Measurements from ENCODE around the gene PEF1.

PEF1 gene

DNA sequence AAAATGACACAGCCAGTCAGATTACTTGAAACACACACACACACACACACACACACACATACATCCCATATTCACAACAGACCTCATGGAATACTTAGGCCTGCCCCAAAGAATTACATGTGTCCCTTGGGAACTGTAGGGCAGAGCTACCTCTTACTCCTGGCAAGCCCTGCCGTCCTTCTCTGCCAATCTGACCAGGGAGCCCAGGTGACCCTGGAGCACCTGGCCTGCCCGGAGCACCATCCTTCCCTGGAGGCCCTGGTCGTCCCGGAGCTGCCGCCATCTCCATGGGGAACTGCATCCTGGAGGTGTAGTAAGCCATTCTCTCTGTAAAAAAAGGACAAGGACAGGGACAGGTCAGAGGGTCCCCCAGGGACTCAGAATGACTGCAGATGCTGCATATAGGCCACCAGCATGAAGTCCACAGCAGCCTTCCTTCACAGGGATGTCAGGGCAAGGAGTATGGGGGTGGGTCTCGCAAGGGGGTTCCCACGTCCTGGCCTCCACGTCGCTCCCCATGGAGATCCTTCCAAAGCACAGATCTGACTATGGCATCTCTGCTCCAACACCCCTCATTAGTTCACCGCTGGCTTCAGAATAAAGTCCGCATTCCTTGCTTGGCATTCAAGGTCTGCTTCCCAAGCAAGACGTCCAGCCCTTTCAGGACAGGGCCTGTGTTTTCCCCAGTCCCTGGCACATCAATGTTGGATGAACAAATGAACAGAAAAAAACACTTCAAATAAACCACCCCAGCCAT, 9.2 kb upstream of the PEF1 start:
- no peaks in the 10 kb centered on the region for H3K27me3 ChIP-seq (ENCODE audit: control insufficient read depth, insufficient read depth, low read length)
- no peaks in the 10 kb centered on the region for H3K4me1 ChIP-seq (ENCODE audit: control insufficient read depth, insufficient read depth, low read length)
- H3K36me3 ChIP-seq (ENCODE audit: control insufficient read depth, insufficient read depth, low read length) = no peaks in the 10 kb centered on the region
- no peak overlapping the region for H3K9ac ChIP-seq (ENCODE audit: low read depth, low read length)
- H3K4me3 ChIP-seq (ENCODE audit: low read depth, low read length) = no peak overlapping the region
- no peaks in the 10 kb centered on the region for H3K9me3 ChIP-seq (ENCODE audit: control insufficient read depth, insufficient read depth, low read length)
- no peak overlapping the region for H3K27ac ChIP-seq (ENCODE audit: low read depth, low read length)

DNA sequence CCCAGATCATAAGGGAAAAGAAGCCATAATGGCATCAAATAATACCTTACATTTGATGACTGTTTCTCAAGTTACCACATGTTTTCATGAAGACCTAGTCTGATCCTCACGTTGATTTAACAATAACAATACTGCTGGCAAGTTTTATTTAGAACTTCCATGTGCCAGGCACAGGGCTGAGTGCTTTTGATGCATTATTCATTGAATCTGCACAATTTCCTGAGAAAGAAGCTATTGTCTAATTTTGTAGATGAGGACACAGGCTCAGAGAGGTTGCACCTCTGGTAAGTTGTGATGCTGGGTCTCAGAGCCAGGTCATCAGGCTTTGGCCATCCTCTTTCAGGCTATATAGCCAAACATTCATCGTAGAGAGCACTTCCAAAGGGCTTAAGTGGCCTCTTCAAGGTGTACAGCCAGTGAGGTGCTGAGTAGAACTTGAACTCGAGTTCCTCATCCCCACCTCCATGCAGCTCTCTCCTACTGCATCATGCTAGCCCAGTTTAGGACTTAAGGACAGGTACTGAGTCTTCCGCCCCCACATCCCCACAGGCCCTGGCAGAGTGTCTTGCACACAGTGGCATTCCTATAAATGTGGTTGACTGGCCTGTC, 8.3 kb upstream of the PEF1 start:
- Histone ChIP-seq H3K4me3 (ENCODE audit: low read depth, low read length) (no peak overlapping the region), H3K27ac (ENCODE audit: low read depth, low read length) (no peak overlapping the region), H3K9ac (ENCODE audit: low read depth, low read length) (no peak overlapping the region), H3K27me3 (ENCODE audit: control insufficient read depth, insufficient read depth, low read length) (no peaks in the 10 kb centered on the region), H3K4me1 (ENCODE audit: control insufficient read depth, insufficient read depth, low read length) (no peaks in the 10 kb centered on the region), H3K9me3 (ENCODE audit: control insufficient read depth, insufficient read depth, low read length) (no peaks in the 10 kb centered on the region), H3K36me3 (ENCODE audit: control insufficient read depth, insufficient read depth, low read length) (no peaks in the 10 kb centered on the region)

DNA sequence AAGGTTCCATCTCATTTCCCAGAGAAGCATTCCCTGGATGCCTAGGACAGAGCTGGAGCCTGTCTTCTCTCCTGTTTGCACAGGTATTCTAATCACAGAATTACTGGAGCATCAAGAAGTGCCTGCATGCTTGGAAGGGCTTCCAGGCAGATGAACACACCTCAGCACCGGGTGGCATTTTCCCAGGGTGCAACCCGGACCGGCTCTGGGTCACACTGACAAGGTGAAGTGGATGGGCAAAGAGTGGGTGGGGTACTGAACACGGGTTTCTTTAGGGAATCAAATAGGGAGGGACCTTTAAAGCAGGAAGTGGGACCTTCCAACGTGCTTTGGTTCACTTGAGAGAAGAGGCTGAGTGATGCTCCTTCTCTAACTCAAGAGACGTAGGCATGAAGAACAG, 7.1 kb upstream of the PEF1 start:
- H3K9me3 ChIP-seq (ENCODE audit: control insufficient read depth, insufficient read depth, low read length) = no peaks in the 10 kb centered on the region
- H3K9ac ChIP-seq (ENCODE audit: low read depth, low read length) = no peak overlapping the region
- H3K4me3 ChIP-seq (ENCODE audit: low read depth, low read length) = no peak overlapping the region
- H3K27ac ChIP-seq (ENCODE audit: low read depth, low read length) = no peak overlapping the region
- H3K36me3 ChIP-seq (ENCODE audit: control insufficient read depth, insufficient read depth, low read length) = no peaks in the 10 kb centered on the region
- no peaks in the 10 kb centered on the region for H3K27me3 ChIP-seq (ENCODE audit: control insufficient read depth, insufficient read depth, low read length)
- H3K4me1 ChIP-seq (ENCODE audit: control insufficient read depth, insufficient read depth, low read length) = no peaks in the 10 kb centered on the region

GRCh38 chr1:31651089-31651420, 6.4 kb upstream of the PEF1 start:
- Histone ChIP-seq H3K9me3 (ENCODE audit: control insufficient read depth, insufficient read depth, low read length) (no peaks in the 10 kb centered on the region), H3K27me3 (ENCODE audit: control insufficient read depth, insufficient read depth, low read length) (no peaks in the 10 kb centered on the region), H3K9ac (ENCODE audit: low read depth, low read length) (no peak overlapping the region), H3K4me1 (ENCODE audit: control insufficient read depth, insufficient read depth, low read length) (no peaks in the 10 kb centered on the region), H3K36me3 (ENCODE audit: control insufficient read depth, insufficient read depth, low read length) (no peaks in the 10 kb centered on the region), H3K4me3 (ENCODE audit: low read depth, low read length) (no peak overlapping the region), H3K27ac (ENCODE audit: low read depth, low read length) (no peak overlapping the region)

GRCh38 chr1:31650161-31651088, 5.7 kb upstream of the PEF1 start:
- Histone ChIP-seq H3K4me3 (ENCODE audit: low read depth, low read length) (no peak overlapping the region), H3K4me1 (ENCODE audit: control insufficient read depth, insufficient read depth, low read length) (no peaks in the 10 kb centered on the region), H3K27ac (ENCODE audit: low read depth, low read length) (no peak overlapping the region), H3K9ac (ENCODE audit: low read depth, low read length) (no peak overlapping the region), H3K27me3 (ENCODE audit: control insufficient read depth, insufficient read depth, low read length) (no peaks in the 10 kb centered on the region), H3K9me3 (ENCODE audit: control insufficient read depth, insufficient read depth, low read length) (no peaks in the 10 kb centered on the region), H3K36me3 (ENCODE audit: control insufficient read depth, insufficient read depth, low read length) (no peaks in the 10 kb centered on the region)

DNA sequence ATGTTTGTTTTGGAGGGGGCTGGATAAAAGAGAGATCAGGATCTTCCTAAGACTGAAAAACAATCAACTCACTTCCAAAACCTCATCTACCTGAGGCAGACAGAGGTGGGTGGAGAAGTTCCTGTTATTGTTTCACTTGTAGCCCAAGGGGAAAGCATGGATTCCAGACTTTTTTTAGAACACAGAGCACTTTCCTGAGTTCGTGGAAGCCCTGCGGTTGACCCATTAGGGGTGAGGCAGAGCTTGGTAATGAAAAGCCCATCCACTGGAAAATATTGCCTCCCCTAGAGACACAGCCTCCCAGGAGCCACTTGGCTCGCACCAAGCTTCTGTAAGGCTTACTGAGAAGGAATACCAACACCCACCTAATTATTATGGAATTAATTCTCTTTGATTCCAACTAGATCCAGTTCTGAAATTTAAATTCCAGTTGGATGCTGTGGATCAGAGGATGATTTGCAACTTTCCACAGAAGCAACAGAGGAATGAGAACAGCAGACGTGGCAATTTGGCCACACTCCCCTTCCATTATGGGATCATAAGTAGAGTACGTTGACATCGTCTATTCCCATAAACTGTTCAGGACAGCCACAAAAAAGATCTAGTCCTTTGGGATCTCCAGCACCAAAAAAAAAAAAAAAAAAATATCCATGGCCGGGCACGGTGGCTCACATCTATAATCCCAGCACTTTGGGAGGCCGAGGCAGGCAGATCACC, 4.1 kb upstream of the PEF1 start:
- 0 out of 2 replicates have a peak, but pooled peaks cover under 1% of the 10 kb centered on the region for H3K4me1 ChIP-seq (ENCODE audit: control insufficient read depth, insufficient read depth, low read length)
- H3K27ac ChIP-seq (ENCODE audit: low read depth, low read length) = no peak overlapping the region
- no peak overlapping the region for H3K9ac ChIP-seq (ENCODE audit: low read depth, low read length)

DNA sequence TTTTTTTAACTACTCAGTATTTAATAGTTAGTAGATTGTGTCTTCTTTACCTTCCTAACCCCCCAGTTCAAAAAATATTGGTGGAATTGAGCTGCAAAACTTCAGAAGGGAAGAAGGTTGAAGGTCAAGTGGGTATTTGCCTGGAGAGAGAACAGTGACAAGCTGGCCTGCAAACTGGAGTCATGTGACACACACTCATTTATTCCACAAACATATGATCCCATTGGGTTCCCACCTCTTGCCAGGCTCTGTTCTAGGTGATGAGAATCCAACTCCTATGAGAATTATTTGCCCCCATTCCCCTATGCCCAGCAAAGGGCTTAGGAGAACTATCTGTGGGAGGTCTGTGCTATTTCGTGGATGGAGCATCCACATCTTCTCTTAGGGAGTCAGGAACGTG, 3.5 kb upstream of the PEF1 start:
- H3K36me3 ChIP-seq (ENCODE audit: control insufficient read depth, insufficient read depth, low read length) = no peaks in the 10 kb centered on the region
- H3K27ac ChIP-seq (ENCODE audit: low read depth, low read length) = no peak overlapping the region
- no peak overlapping the region for H3K4me3 ChIP-seq (ENCODE audit: low read depth, low read length)
- peaks cover 6% of the 10 kb centered on the region; the same call in 1 of the 2 replicates for H3K4me1 ChIP-seq (ENCODE audit: control insufficient read depth, insufficient read depth, low read length)
- no peaks in the 10 kb centered on the region for H3K27me3 ChIP-seq (ENCODE audit: control insufficient read depth, insufficient read depth, low read length)
- H3K9me3 ChIP-seq (ENCODE audit: control insufficient read depth, insufficient read depth, low read length) = no peaks in the 10 kb centered on the region
- no peak overlapping the region for H3K9ac ChIP-seq (ENCODE audit: low read depth, low read length)

More for the DNA sequence above, 4.1 kb upstream of the PEF1 start:
- no peak overlapping the region for H3K4me3 ChIP-seq (ENCODE audit: low read depth, low read length)
- H3K27me3 ChIP-seq (ENCODE audit: control insufficient read depth, insufficient read depth, low read length) = no peaks in the 10 kb centered on the region
- no peaks in the 10 kb centered on the region for H3K36me3 ChIP-seq (ENCODE audit: control insufficient read depth, insufficient read depth, low read length)
- H3K9me3 ChIP-seq (ENCODE audit: control insufficient read depth, insufficient read depth, low read length) = no peaks in the 10 kb centered on the region

GRCh38 chr1:31647106-31647505, 2.4 kb upstream of the PEF1 start:
- Histone ChIP-seq H3K4me1 (ENCODE audit: control insufficient read depth, insufficient read depth, low read length) (peaks cover 13% of the 10 kb centered on the region; the same call in 1 of the 2 replicates), H3K27ac (ENCODE audit: low read depth, low read length) (no peak overlapping the region), H3K9me3 (ENCODE audit: control insufficient read depth, insufficient read depth, low read length) (no peaks in the 10 kb centered on the region), H3K36me3 (ENCODE audit: control insufficient read depth, insufficient read depth, low read length) (no peaks in the 10 kb centered on the region), H3K27me3 (ENCODE audit: control insufficient read depth, insufficient read depth, low read length) (no peaks in the 10 kb centered on the region), H3K9ac (ENCODE audit: low read depth, low read length) (no peak overlapping the region), H3K4me3 (ENCODE audit: low read depth, low read length) (no peak overlapping the region)

GRCh38 chr1:31646259-31646960, 1.7 kb upstream of the PEF1 start:
- Histone ChIP-seq H3K36me3 (ENCODE audit: control insufficient read depth, insufficient read depth, low read length) (no peaks in the 10 kb centered on the region), H3K4me1 (ENCODE audit: control insufficient read depth, insufficient read depth, low read length) (peaks cover 13% of the 10 kb centered on the region; the same call in 1 of the 2 replicates), H3K9ac (ENCODE audit: low read depth, low read length) (no peak overlapping the region), H3K9me3 (ENCODE audit: control insufficient read depth, insufficient read depth, low read length) (no peaks in the 10 kb centered on the region), H3K4me3 (ENCODE audit: low read depth, low read length) (no peak overlapping the region), H3K27ac (ENCODE audit: low read depth, low read length) (no peak overlapping the region), H3K27me3 (ENCODE audit: control insufficient read depth, insufficient read depth, low read length) (no peaks in the 10 kb centered on the region)

GRCh38 chr1:31645274-31645568, 545 bp upstream of the PEF1 start:
- Histone ChIP-seq H3K9me3 (ENCODE audit: control insufficient read depth, insufficient read depth, low read length) (no peaks in the 10 kb centered on the region), H3K27ac (ENCODE audit: low read depth, low read length) (peak overlapping the region; percentile 100), H3K4me1 (ENCODE audit: control insufficient read depth, insufficient read depth, low read length) (peaks cover 17% of the 10 kb centered on the region; the same call in 1 of the 2 replicates)

More at GRCh38 chr1:31645274-31645568, 545 bp upstream of the PEF1 start:
- Histone ChIP-seq H3K9ac (ENCODE audit: low read depth, low read length) (peak overlapping the region; percentile 99), H3K36me3 (ENCODE audit: control insufficient read depth, insufficient read depth, low read length) (no peaks in the 10 kb centered on the region), H3K27me3 (ENCODE audit: control insufficient read depth, insufficient read depth, low read length) (no peaks in the 10 kb centered on the region), H3K4me3 (ENCODE audit: low read depth, low read length) (peak overlapping the region; percentile 97)

All from HUES48 (cell line).